ENCODE results near the gene ELL2. TPM values are rescaled to one million over a fixed set of nuclear protein-coding genes. Genes with fewer than 3 reads are reported as not detected.

Gene ELL2
- polyA plus RNA-seq, 1 donor from 2014 or later: 1.4 TPM

GRCh38 chr5:96001262-96001661, 39.6 kb upstream of the ELL2 start:
- no peaks in the 10 kb centered on the region for H3K9me3 ChIP-seq (ENCODE audit: low read length)
- no peak overlapping the region for H3K27ac ChIP-seq (ENCODE audit: low read length)
- H3K9ac ChIP-seq (ENCODE audit: low read length): no peak overlapping the region
- no peaks in the 10 kb centered on the region for H3K36me3 ChIP-seq (ENCODE audit: insufficient read depth, low read length)
- no peaks in the 10 kb centered on the region for H3K27me3 ChIP-seq (ENCODE audit: insufficient read depth, low read depth, low read length)
- H3K9me2 ChIP-seq (ENCODE audit: insufficient read depth, low read length): no peaks in the 10 kb centered on the region
- H2AFZ ChIP-seq (ENCODE audit: low read depth, low read length): no peak overlapping the region
- TF ChIP-seq, protein P1, sequence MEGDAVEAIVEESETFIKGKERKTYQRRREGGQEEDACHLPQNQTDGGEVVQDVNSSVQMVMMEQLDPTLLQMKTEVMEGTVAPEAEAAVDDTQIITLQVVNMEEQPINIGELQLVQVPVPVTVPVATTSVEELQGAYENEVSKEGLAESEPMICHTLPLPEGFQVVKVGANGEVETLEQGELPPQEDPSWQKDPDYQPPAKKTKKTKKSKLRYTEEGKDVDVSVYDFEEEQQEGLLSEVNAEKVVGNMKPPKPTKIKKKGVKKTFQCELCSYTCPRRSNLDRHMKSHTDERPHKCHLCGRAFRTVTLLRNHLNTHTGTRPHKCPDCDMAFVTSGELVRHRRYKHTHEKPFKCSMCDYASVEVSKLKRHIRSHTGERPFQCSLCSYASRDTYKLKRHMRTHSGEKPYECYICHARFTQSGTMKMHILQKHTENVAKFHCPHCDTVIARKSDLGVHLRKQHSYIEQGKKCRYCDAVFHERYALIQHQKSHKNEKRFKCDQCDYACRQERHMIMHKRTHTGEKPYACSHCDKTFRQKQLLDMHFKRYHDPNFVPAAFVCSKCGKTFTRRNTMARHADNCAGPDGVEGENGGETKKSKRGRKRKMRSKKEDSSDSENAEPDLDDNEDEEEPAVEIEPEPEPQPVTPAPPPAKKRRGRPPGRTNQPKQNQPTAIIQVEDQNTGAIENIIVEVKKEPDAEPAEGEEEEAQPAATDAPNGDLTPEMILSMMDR (IDR thresholded peaks at IDR 0.05; ENCODE audit: poor library complexity, severe bottlenecking): no peak
- TF ChIP-seq REST (IDR thresholded peaks at IDR 0.05; ENCODE audit: borderline replicate concordance): no peak
- no peak for TF ChIP-seq POLR2AphosphoS5 (IDR thresholded peaks at IDR 0.05)
- no peak for TF ChIP-seq MXI1 (conservative IDR thresholded peaks at IDR 0.05; ENCODE audit: poor library complexity, severe bottlenecking)
- TF ChIP-seq SMC3 (conservative IDR thresholded peaks at IDR 0.05; ENCODE audit: poor library complexity): no peak
- no peak for TF ChIP-seq TAF1 (IDR thresholded peaks at IDR 0.05; ENCODE audit: low read depth)
- no peak for TF ChIP-seq EP300 (conservative IDR thresholded peaks at IDR 0.05; ENCODE audit: poor library complexity, severe bottlenecking)
- TF ChIP-seq EZH2 (IDR thresholded peaks at IDR 0.05; ENCODE audit: borderline replicate concordance, insufficient read depth, low read length, poor library complexity, severe bottlenecking): no peak
- H3K79me2 ChIP-seq (replicated peaks; ENCODE audit: insufficient read depth, low read length): no peaks in the 10 kb centered on the region
- H3F3A ChIP-seq (ENCODE audit: insufficient read depth, low read length, poor library complexity, severe bottlenecking): no peaks in the 10 kb centered on the region
- H4K20me1 ChIP-seq (ENCODE audit: insufficient read depth): no peaks in the 10 kb centered on the region
- H3K4me3 ChIP-seq (ENCODE audit: low read length): no peak overlapping the region
- no peak overlapping the region for H3K4me2 ChIP-seq (ENCODE audit: low read length)

DNA sequence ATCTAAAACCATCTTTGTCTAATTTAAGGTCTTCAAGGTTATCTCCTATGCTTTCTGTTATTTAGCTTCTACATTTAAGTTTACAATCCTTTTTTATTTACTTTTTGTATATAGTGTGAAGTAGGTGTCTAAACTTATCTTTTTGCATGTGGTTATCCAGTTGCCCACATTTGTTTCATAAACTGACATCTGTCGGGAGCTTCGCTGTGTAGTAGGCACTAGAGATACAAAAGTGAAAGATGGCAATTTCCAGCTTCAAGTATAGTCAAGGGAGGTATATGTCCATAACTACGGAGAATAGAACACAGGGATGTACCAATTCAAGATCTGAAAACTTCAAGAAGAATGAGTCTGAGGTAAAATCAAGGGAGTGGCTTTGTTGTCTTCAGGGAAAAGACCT, 38.7 kb upstream of the ELL2 start:
- H3K4me2 ChIP-seq (ENCODE audit: low read length): no peak overlapping the region
- no peaks in the 10 kb centered on the region for H3K79me2 ChIP-seq (replicated peaks; ENCODE audit: insufficient read depth, low read length)
- no peaks in the 10 kb centered on the region for H3K27me3 ChIP-seq (ENCODE audit: insufficient read depth, low read depth, low read length)
- no peak overlapping the region for H3K27ac ChIP-seq (ENCODE audit: low read length)
- no peaks in the 10 kb centered on the region for H3K9me3 ChIP-seq (ENCODE audit: low read length)
- TF ChIP-seq TAF1 (IDR thresholded peaks at IDR 0.05; ENCODE audit: low read depth): no peak
- TF ChIP-seq POLR2AphosphoS5 (IDR thresholded peaks at IDR 0.05): no peak
- TF ChIP-seq RAD21 (conservative IDR thresholded peaks at IDR 0.05): no peak
- no peak for TF ChIP-seq SMC3 (conservative IDR thresholded peaks at IDR 0.05; ENCODE audit: poor library complexity)
- no peaks in the 10 kb centered on the region for H3F3A ChIP-seq (ENCODE audit: insufficient read depth, low read length, poor library complexity, severe bottlenecking)
- H3K9ac ChIP-seq (ENCODE audit: low read length): no peak overlapping the region
- H2AFZ ChIP-seq (ENCODE audit: low read depth, low read length): no peak overlapping the region
- no peaks in the 10 kb centered on the region for H3K9me2 ChIP-seq (ENCODE audit: insufficient read depth, low read length)
- no peaks in the 10 kb centered on the region for H3K36me3 ChIP-seq (ENCODE audit: insufficient read depth, low read length)
- no peak overlapping the region for H3K4me3 ChIP-seq (ENCODE audit: low read length)
- H4K20me1 ChIP-seq (ENCODE audit: insufficient read depth): no peaks in the 10 kb centered on the region

All from neural cell (in vitro differentiated cells).